Chondrocyte (in vitro differentiated cells): ENCODE data around the gene EDDM13. TPM values are rescaled to one million over a fixed set of nuclear protein-coding genes. Genes with fewer than 3 reads are reported as not detected.

Experiments used
- DNase-seq: peaks from one replicate; pipeline ENCODE4 v3.0.0; 2021; ENCODE audit warnings: mixed read lengths, low spot score
- H3K27ac Mint-ChIP-seq: one replicate; pipeline ENCODE4 v1.8.0; 2021; ENCODE audit warnings: mild to moderate bottlenecking, moderate library complexity, mixed read lengths; ENCODE audit not compliant: unreplicated experiment
- H3K27me3 Mint-ChIP-seq: 2 replicates; pipeline ENCODE4 v1.8.0; 2021; ENCODE audit warnings: low read depth, mixed read lengths
- H3K36me3 Mint-ChIP-seq: 2 replicates; pipeline ENCODE4 v1.8.0; 2021; ENCODE audit warnings: low read depth, mixed read lengths
- H3K4me1 Mint-ChIP-seq: 2 replicates; pipeline ENCODE4 v1.8.0; 2021; ENCODE audit warnings: low read depth, mild to moderate bottlenecking, mixed read lengths
- H3K4me3 Mint-ChIP-seq: one replicate; pipeline ENCODE4 v1.8.0; 2021; ENCODE audit warnings: mild to moderate bottlenecking, moderate library complexity, mixed read lengths; ENCODE audit not compliant: unreplicated experiment
- H3K9me3 Mint-ChIP-seq: 2 replicates; pipeline ENCODE4 v1.8.0; 2021; ENCODE audit warnings: low read depth, mixed read lengths
- total RNA-seq: library from RNA; stranded (reverse); gene quantifications from 3 replicates; pipeline ENCODE4 v1.2.1, GENCODE V29; 2021
- TF ChIP-seq, protein P1 (sequence below): fragments of 200-600 bp; sonication (generic); IDR thresholded peaks from 2 replicates; pipeline ENCODE4 v1.5.0; 2021; ENCODE audit warnings: antibody characterized with exemption, mild to moderate bottlenecking, moderate library complexity

The EDDM13 gene
- total RNA-seq, 1 donor from 2014 or later = not detected

DNA sequence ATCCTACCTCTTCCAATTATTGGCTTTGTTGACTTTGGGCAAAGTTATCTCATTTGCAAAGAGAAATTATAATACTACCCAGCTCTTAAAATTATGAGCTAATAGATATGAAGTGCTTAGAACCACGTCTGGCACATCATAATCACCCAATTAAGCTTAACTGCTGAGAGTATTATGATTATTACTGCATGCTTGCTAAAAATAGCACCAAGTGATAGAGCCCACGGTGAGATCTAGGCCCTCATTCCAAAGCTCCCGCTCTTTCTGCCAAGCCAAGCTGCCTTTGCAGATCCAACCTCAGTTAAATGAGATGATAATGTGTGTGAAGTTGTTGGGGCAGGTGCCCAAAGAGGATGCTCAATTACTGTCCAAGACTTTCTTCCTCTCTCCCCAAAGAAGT, 6.5 kb upstream of the EDDM13 start:
- TF ChIP-seq, protein P1, sequence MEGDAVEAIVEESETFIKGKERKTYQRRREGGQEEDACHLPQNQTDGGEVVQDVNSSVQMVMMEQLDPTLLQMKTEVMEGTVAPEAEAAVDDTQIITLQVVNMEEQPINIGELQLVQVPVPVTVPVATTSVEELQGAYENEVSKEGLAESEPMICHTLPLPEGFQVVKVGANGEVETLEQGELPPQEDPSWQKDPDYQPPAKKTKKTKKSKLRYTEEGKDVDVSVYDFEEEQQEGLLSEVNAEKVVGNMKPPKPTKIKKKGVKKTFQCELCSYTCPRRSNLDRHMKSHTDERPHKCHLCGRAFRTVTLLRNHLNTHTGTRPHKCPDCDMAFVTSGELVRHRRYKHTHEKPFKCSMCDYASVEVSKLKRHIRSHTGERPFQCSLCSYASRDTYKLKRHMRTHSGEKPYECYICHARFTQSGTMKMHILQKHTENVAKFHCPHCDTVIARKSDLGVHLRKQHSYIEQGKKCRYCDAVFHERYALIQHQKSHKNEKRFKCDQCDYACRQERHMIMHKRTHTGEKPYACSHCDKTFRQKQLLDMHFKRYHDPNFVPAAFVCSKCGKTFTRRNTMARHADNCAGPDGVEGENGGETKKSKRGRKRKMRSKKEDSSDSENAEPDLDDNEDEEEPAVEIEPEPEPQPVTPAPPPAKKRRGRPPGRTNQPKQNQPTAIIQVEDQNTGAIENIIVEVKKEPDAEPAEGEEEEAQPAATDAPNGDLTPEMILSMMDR = no peak
- DNase-seq = no peak
- Mint-ChIP-seq H3K36me3 (peaks cover 2% of the 10 kb centered on the region), H3K27me3 (no peaks in the 10 kb centered on the region), H3K4me3 (no peak overlapping the region), H3K4me1 (no peaks in the 10 kb centered on the region), H3K27ac (no peak overlapping the region), H3K9me3 (peaks cover 9% of the 10 kb centered on the region)

DNA sequence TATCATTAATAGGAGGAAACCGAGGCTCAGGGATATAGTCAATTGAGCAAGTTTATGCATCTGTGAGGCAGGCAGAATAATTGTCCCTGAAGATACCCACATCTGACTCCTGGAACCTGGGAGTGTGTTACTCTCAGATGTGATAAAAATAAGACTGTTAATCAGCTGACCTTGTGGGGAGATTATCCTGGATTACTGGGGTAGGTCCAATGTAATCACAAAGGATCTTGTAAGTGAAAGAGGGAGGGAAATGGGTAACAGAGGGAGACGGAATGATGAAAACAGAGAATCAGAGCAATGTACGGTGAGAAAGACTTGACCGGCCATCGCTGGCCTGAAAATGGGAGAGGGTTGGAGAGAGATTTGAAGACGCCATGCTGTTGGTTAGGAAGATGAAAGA, 3.2 kb upstream of the EDDM13 start:
- Mint-ChIP-seq H3K27ac (no peak overlapping the region), H3K4me3 (no peak overlapping the region), H3K27me3 (no peaks in the 10 kb centered on the region), H3K36me3 (peaks cover 6% of the 10 kb centered on the region), H3K9me3 (peaks cover 15% of the 10 kb centered on the region), H3K4me1 (peaks cover 4% of the 10 kb centered on the region)
- DNase-seq = no peak
- TF ChIP-seq, protein P1 = no peak

- Mint-ChIP-seq H3K27ac (no peak overlapping the region), H3K9me3 (peaks cover 15% of the 10 kb centered on the region), H3K4me1 (peaks cover 4% of the 10 kb centered on the region), H3K4me3 (no peak overlapping the region), H3K27me3 (no peaks in the 10 kb centered on the region), H3K36me3 (peaks cover 6% of the 10 kb centered on the region)
- no peak for DNase-seq
- TF ChIP-seq, protein P1 = no peak
These were observed 1.9 kb upstream of the EDDM13 start for GRCh38 chr19:56270676-56271075.

- Mint-ChIP-seq H3K4me3 (no peak overlapping the region), H3K36me3 (peaks cover 6% of the 10 kb centered on the region), H3K27me3 (no peaks in the 10 kb centered on the region), H3K27ac (no peak overlapping the region), H3K4me1 (peaks cover 4% of the 10 kb centered on the region), H3K9me3 (peaks cover 15% of the 10 kb centered on the region)
- TF ChIP-seq, protein P1 = no peak
- DNase-seq = no peak
These were observed 1.4 kb upstream of the EDDM13 start for GRCh38 chr19:56271151-56271550.

DNA sequence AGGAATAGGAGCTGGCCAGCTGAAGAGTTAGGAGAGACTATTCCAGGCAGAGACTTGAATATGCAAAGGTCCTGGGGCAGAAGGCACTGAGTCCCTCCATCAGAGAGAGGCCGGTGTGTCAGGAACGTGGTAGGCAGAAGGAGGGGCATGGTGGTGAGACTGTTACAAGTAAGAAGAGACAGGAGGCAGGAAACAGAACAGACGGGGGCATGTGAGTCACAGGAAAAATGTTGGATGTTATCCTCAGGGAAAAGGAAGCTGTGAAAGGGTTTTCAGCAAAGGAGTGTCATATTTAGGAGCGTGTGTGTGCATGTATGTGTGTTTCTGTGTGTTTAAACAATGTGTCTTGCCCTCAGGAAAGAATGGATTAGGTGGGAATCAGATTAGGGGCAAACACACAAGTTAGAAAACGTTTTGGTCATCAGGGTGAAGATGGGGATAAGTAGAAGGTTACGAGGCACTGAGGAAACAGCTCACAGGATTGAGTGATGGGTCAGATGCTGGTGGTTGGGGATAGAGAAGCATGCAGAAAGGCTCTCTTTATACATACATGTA, 1.1 kb downstream of the EDDM13 start:
- TF ChIP-seq, protein P1 = no peak
- Mint-ChIP-seq H3K4me3 (no peak overlapping the region), H3K4me1 (peaks cover 4% of the 10 kb centered on the region), H3K9me3 (peaks cover 19% of the 10 kb centered on the region), H3K27me3 (no peaks in the 10 kb centered on the region), H3K27ac (peak overlapping the region; percentile 49), H3K36me3 (peaks cover 6% of the 10 kb centered on the region)
- DNase-seq = no peak
